Measurements from ENCODE around the gene HMGB2.

The HMGB2 gene

DNA sequence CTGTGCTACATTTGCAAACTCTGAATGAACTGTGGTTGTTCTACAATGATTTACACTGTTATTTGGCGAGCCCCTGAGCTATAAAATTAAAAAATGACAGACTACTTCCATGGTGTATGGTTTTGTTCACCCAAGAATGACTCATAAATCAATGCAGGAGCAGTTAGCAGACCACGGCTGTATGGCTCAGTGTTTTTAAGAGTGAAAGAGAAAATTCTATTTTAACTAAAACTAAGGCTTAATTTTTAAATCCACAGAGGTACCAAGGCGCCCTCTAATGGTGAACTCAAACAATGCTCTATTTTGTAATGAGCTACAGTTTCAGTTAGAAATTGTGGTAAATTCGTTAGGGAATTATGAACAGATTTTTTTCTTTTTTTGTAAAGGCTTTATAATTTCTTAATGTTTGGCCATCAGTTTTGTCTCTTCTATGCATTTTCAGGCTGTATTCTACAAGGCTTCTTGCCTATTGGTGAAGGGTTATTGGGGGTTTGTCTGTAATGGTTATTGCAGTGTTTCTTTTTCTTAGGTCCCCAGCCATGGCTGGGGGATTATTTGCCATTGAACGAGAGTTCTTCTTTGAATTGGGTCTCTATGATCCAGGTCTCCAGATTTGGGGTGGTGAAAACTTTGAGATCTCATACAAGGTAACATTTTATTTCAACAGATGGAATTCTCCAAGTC lies 32.5 kb downstream of the HMGB2 start:
- H3K9ac ChIP-seq (ENCODE audit: insufficient read length, low read depth) = no peak overlapping the region
- no peak overlapping the region for H3K4me3 ChIP-seq (ENCODE audit: insufficient read length, low read depth)
- H3K9me3 ChIP-seq (ENCODE audit: insufficient read depth, low read length) = no peaks in the 10 kb centered on the region
- H3K27me3 ChIP-seq (ENCODE audit: insufficient read depth, insufficient read length) = no peaks in the 10 kb centered on the region
- no peaks in the 10 kb centered on the region for H3K4me1 ChIP-seq (ENCODE audit: insufficient read depth, insufficient read length)
- TF ChIP-seq SUZ12 (IDR thresholded peaks at IDR 0.05; ENCODE audit: extremely low read depth, insufficient read depth, insufficient read length) = no peak
- no peak for TF ChIP-seq YY1 (IDR thresholded peaks at IDR 0.05; ENCODE audit: insufficient read depth, insufficient read length)
- no peak for TF ChIP-seq ZNF274 (IDR thresholded peaks at IDR 0.05; ENCODE audit: low read depth, low read length)
- DNase-seq (ENCODE audit: low read depth, low spot score) = no peak
- H3K36me3 ChIP-seq (ENCODE audit: insufficient read depth, insufficient read length, low read length) = peaks cover 8% of the 10 kb centered on the region

DNA sequence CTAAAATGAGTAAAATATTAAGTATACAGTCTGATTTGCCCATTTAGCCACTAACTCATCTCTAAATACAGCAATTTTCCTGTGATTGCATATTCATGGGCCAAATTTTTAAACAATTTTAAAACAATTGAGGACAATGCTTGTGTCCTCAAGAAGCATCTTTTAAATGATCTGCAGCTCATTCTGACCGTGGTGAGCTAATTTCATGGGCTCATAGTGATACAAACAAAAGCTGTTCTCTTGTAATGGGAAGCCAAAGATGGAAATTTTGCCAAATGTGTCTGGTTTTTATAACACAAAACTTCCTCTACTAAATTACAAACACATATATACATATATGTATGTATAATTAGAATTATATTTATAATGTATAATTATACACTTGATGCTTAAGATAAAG lies 39.7 kb downstream of the HMGB2 start:
- H3K4me3 ChIP-seq (ENCODE audit: insufficient read length, low read depth) = no peak overlapping the region
- peaks cover 13% of the 10 kb centered on the region for H3K36me3 ChIP-seq (ENCODE audit: insufficient read depth, insufficient read length, low read length)
- H3K4me1 ChIP-seq (ENCODE audit: insufficient read depth, insufficient read length) = no peaks in the 10 kb centered on the region
- DNase-seq (ENCODE audit: low read depth, low spot score) = no peak
- H3K27me3 ChIP-seq (ENCODE audit: insufficient read depth, insufficient read length) = no peaks in the 10 kb centered on the region
- no peak overlapping the region for H3K9ac ChIP-seq (ENCODE audit: insufficient read length, low read depth)
- H3K9me3 ChIP-seq (ENCODE audit: insufficient read depth, low read length) = no peaks in the 10 kb centered on the region
- TF ChIP-seq ZNF274 (IDR thresholded peaks at IDR 0.05; ENCODE audit: low read depth, low read length) (no peak), SUZ12 (IDR thresholded peaks at IDR 0.05; ENCODE audit: extremely low read depth, insufficient read depth, insufficient read length) (no peak), YY1 (IDR thresholded peaks at IDR 0.05; ENCODE audit: insufficient read depth, insufficient read length) (no peak)

DNA sequence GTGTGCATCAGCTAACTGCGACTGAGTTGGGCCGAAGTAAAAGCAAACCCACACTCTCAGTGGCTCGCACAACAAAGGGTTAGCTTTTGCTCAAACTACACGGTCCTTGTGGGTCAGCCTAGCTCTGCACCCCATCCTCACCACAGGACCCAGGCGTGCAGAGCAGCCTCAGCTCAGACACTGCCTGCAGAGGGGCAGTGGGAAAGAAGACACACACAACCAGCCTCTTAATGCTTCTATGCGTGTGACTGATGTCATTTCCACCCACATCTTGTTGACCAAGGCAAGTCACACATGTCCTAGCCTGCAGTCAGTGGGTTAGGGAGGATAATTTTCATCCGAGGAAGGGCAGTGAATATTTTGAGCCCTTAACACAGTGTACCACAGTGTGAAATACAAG lies 40.5 kb downstream of the HMGB2 start:
- no peaks in the 10 kb centered on the region for H3K9me3 ChIP-seq (ENCODE audit: insufficient read depth, low read length)
- no peak for TF ChIP-seq SUZ12 (IDR thresholded peaks at IDR 0.05; ENCODE audit: extremely low read depth, insufficient read depth, insufficient read length)
- TF ChIP-seq ZNF274 (IDR thresholded peaks at IDR 0.05; ENCODE audit: low read depth, low read length) = no peak
- no peak for TF ChIP-seq YY1 (IDR thresholded peaks at IDR 0.05; ENCODE audit: insufficient read depth, insufficient read length)
- peaks cover 13% of the 10 kb centered on the region for H3K36me3 ChIP-seq (ENCODE audit: insufficient read depth, insufficient read length, low read length)
- no peak overlapping the region for H3K4me3 ChIP-seq (ENCODE audit: insufficient read length, low read depth)
- H3K27me3 ChIP-seq (ENCODE audit: insufficient read depth, insufficient read length) = no peaks in the 10 kb centered on the region
- no peaks in the 10 kb centered on the region for H3K4me1 ChIP-seq (ENCODE audit: insufficient read depth, insufficient read length)
- DNase-seq (ENCODE audit: low read depth, low spot score) = no peak
- H3K9ac ChIP-seq (ENCODE audit: insufficient read length, low read depth) = no peak overlapping the region

DNA sequence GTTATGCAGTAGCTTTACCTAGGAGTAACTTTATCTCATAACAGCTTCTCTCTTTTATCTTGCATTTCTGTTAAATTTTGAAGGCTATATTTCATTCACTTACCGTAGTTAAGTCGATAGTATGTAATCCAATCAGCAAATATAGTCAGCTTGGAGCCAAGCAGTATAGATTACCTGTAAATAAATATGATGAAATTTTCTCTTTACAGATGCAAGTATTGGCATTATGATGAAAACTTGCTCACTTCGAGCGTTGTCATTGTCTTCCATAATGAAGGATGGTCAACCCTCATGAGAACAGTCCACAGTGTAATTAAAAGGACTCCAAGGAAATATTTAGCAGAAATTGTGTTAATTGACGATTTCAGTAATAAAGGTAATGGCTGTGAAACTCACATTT lies 42.3 kb downstream of the HMGB2 start:
- Histone ChIP-seq H3K9me3 (ENCODE audit: insufficient read depth, low read length) (peaks cover 10% of the 10 kb centered on the region), H3K27me3 (ENCODE audit: insufficient read depth, insufficient read length) (no peaks in the 10 kb centered on the region), H3K9ac (ENCODE audit: insufficient read length, low read depth) (no peak overlapping the region), H3K4me3 (ENCODE audit: insufficient read length, low read depth) (no peak overlapping the region), H3K36me3 (ENCODE audit: insufficient read depth, insufficient read length, low read length) (peaks cover 9% of the 10 kb centered on the region), H3K4me1 (ENCODE audit: insufficient read depth, insufficient read length) (no peaks in the 10 kb centered on the region)
- TF ChIP-seq YY1 (IDR thresholded peaks at IDR 0.05; ENCODE audit: insufficient read depth, insufficient read length) (no peak), SUZ12 (IDR thresholded peaks at IDR 0.05; ENCODE audit: extremely low read depth, insufficient read depth, insufficient read length) (no peak), ZNF274 (IDR thresholded peaks at IDR 0.05; ENCODE audit: low read depth, low read length) (no peak)
- no peak for DNase-seq (ENCODE audit: low read depth, low spot score)

DNA sequence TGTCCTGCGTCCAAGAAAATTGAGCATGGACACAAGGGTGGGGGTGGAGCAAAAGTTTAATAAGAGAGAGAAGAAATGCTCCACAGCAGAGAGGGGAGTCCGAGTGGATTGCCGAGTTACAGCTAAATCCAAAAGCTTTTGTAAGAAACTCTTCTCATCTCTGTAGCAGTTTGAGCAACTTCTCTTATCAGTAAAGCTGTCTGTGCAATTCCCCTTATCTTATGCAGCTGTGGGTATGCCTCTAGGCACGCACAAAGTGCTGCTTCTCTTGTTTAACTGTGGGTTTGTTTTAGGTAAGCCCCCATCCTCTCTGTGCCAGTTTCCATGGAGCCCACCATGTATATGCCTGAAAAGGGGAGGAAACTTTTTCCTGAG lies 44.8 kb downstream of the HMGB2 start:
- H3K27me3 ChIP-seq (ENCODE audit: insufficient read depth, insufficient read length) = no peaks in the 10 kb centered on the region
- no peak overlapping the region for H3K4me3 ChIP-seq (ENCODE audit: insufficient read length, low read depth)

DNA sequence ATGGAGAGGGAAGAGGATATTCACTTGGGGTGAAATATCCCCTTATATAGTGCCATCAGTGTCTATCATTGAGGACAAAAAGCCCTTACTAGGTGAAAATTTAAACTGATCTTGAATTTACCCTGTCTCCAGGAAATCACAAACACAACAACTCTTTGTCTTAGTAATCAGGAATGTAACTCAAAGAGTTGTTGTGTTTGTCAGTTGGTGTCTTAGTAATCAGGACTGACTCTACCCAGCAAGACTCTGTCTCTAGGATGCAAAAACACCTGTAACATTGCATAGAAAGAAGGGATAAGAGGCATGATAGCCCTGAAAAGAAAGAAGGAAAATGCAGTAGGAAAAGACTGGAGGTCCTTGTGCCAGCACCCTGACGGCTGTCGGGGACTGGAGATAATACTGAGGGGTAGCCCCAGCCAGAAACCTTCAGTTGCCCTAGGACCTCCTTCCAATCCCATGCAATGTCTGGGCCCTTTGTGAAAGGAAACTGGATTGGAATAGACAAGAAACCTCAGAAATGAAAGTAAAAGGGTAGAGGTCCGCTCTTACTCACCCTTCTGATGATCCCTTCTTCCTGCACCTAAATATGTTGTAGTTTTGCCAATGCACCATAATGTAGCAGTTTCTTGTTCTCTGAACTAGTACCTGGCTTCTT lies 45.3 kb downstream of the HMGB2 start:
- TF ChIP-seq SUZ12 (IDR thresholded peaks at IDR 0.05; ENCODE audit: extremely low read depth, insufficient read depth, insufficient read length) = no peak
- no peak for TF ChIP-seq YY1 (IDR thresholded peaks at IDR 0.05; ENCODE audit: insufficient read depth, insufficient read length)
- no peaks in the 10 kb centered on the region for H3K4me1 ChIP-seq (ENCODE audit: insufficient read depth, insufficient read length)
- no peaks in the 10 kb centered on the region for H3K27me3 ChIP-seq (ENCODE audit: insufficient read depth, insufficient read length)
- H3K9me3 ChIP-seq (ENCODE audit: insufficient read depth, low read length) = peaks cover 40% of the 10 kb centered on the region
- peaks cover 5% of the 10 kb centered on the region for H3K36me3 ChIP-seq (ENCODE audit: insufficient read depth, insufficient read length, low read length)
- no peak overlapping the region for H3K4me3 ChIP-seq (ENCODE audit: insufficient read length, low read depth)
- H3K9ac ChIP-seq (ENCODE audit: insufficient read length, low read depth) = no peak overlapping the region
- no peak for DNase-seq (ENCODE audit: low read depth, low spot score)

More for the DNA sequence above, 44.8 kb downstream of the HMGB2 start:
- Histone ChIP-seq H3K9ac (ENCODE audit: insufficient read length, low read depth) (no peak overlapping the region), H3K4me1 (ENCODE audit: insufficient read depth, insufficient read length) (no peaks in the 10 kb centered on the region), H3K9me3 (ENCODE audit: insufficient read depth, low read length) (peaks cover 35% of the 10 kb centered on the region), H3K36me3 (ENCODE audit: insufficient read depth, insufficient read length, low read length) (peaks cover 6% of the 10 kb centered on the region)
- no peak for TF ChIP-seq SUZ12 (IDR thresholded peaks at IDR 0.05; ENCODE audit: extremely low read depth, insufficient read depth, insufficient read length)
- TF ChIP-seq ZNF274 (IDR thresholded peaks at IDR 0.05; ENCODE audit: low read depth, low read length) = no peak
- no peak for TF ChIP-seq YY1 (IDR thresholded peaks at IDR 0.05; ENCODE audit: insufficient read depth, insufficient read length)
- DNase-seq (ENCODE audit: low read depth, low spot score) = no peak

DNA sequence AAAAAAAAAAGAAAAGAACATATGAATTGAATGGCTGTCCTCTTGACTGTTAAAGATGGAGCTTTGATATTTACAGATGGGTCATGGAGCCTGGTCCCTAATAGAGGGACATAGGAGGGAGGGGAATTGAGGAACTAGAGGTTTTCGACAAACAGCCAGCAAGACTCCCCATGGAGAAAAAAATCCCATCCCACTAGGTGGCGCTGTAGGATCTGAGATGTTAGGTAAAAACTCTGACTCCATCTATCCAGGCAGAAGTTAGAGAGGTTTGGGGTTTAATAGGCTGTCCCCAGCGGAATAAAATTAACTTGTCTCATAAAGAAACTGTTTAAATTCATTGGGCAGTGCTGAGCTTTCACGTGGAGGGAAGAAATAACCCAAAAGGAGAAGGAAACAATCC lies 45.9 kb downstream of the HMGB2 start:
- no peaks in the 10 kb centered on the region for H3K27me3 ChIP-seq (ENCODE audit: insufficient read depth, insufficient read length)
- peaks cover 2% of the 10 kb centered on the region for H3K36me3 ChIP-seq (ENCODE audit: insufficient read depth, insufficient read length, low read length)
- peaks cover 44% of the 10 kb centered on the region for H3K9me3 ChIP-seq (ENCODE audit: insufficient read depth, low read length)
- no peak overlapping the region for H3K9ac ChIP-seq (ENCODE audit: insufficient read length, low read depth)
- TF ChIP-seq SUZ12 (IDR thresholded peaks at IDR 0.05; ENCODE audit: extremely low read depth, insufficient read depth, insufficient read length) (no peak), ZNF274 (IDR thresholded peaks at IDR 0.05; ENCODE audit: low read depth, low read length) (no peak), YY1 (IDR thresholded peaks at IDR 0.05; ENCODE audit: insufficient read depth, insufficient read length) (no peak)
- H3K4me1 ChIP-seq (ENCODE audit: insufficient read depth, insufficient read length) = no peaks in the 10 kb centered on the region
- no peak overlapping the region for H3K4me3 ChIP-seq (ENCODE audit: insufficient read length, low read depth)
- peak; percentile 15 for DNase-seq (ENCODE audit: low read depth, low spot score)
